Panc1 (cell line): ENCODE measurements around the gene TMPRSS11D. TPM values are rescaled to one million over a fixed set of nuclear protein-coding genes. Genes with fewer than 3 reads are reported as not detected.

Source experiments
- ATAC-seq: fragments of 200-7000 bp; cut with Tn5 transposase; 2 replicates; pipeline ENCODE4 v1.9.1; 2020; ENCODE audit warnings: mild to moderate bottlenecking, moderate library complexity
- BruUV-seq: library from RNA; stranded (reverse); fragments of 400-500 nt; replicated peaks from 2 replicates; lab custom pipeline; 2021; lab: Mats Ljungman, UMichigan
- CTCF ChIA-PET: fragments of 300-600 bp; sonication (Branson Sonifier 250); formaldehyde crosslinking; loops from one replicate; lab custom pipeline; 2022; ENCODE audit warnings: antibody characterized with exemption; lab: Charles Lee
- POLR2A ChIA-PET: fragments of 300-600 bp; sonication (Branson Sonifier 250); formaldehyde crosslinking; loops from one replicate; lab custom pipeline; 2022; ENCODE audit warnings: antibody characterized with exemption; lab: Charles Lee
- DNase-seq: peaks from one replicate; pipeline ENCODE4 v3.0.0-alpha.2; 2010; ENCODE audit warnings: low read depth, low spot score
- H3K27ac ChIP-seq: 2 replicates; pipeline ENCODE4 v1.5.1; 2011; ENCODE audit warnings: mild to moderate bottlenecking, low read length, inconsistent platforms
- H3K27me3 ChIP-seq: fragments of 200-500 bp; sonication (Bioruptor generic); 2 replicates; pipeline ENCODE4 v1.6.0; 2014; ENCODE audit warnings: low read length, inconsistent platforms; ENCODE audit not compliant: control insufficient read depth, insufficient read depth
- H3K36me3 ChIP-seq: fragments of 200-500 bp; sonication (Bioruptor generic); 2 replicates; pipeline ENCODE4 v1.5.1; 2014; ENCODE audit warnings: inconsistent platforms, mild to moderate bottlenecking, low read length, moderate library complexity; ENCODE audit not compliant: control insufficient read depth, insufficient read depth
- H3K4me1 ChIP-seq: 2 replicates; pipeline ENCODE4 v1.5.1; 2011; ENCODE audit warnings: inconsistent platforms, mild to moderate bottlenecking, low read length, moderate library complexity; ENCODE audit not compliant: control insufficient read depth, insufficient read depth
- H3K4me3 ChIP-seq, 2 experiments: 2 replicates each; pipeline ENCODE4 v1.5.1; 2011 to 2012; ENCODE audit warnings: low read depth in 2 of 2, low read length in 2 of 2, mild to moderate bottlenecking in 2 of 2, inconsistent platforms in 1 of 2, moderate library complexity in 1 of 2
- H3K9me3 ChIP-seq: fragments of 200-500 bp; sonication (Bioruptor generic); 2 replicates; pipeline ENCODE4 v1.5.1; 2014; ENCODE audit warnings: low read depth, mild to moderate bottlenecking, inconsistent platforms, low read length, moderate library complexity; ENCODE audit not compliant: control insufficient read depth, insufficient read depth
- CTCF ChIP-seq: fragments of 450-650 bp; IDR thresholded peaks from 2 replicates; pipeline ENCODE4 v1.5.1; 2017; ENCODE audit warnings: mild to moderate bottlenecking
- POLR2AphosphoS5 ChIP-seq: IDR thresholded peaks from 2 replicates; pipeline ENCODE4 v1.6.1; 2012; ENCODE audit warnings: mild to moderate bottlenecking, low read depth, low read length, moderate library complexity
- SIN3A ChIP-seq: IDR thresholded peaks from 2 replicates; pipeline ENCODE4 v1.6.1; 2012; ENCODE audit warnings: low read depth, mild to moderate bottlenecking, low read length, moderate library complexity, borderline replicate concordance; ENCODE audit not compliant: insufficient read depth
- TCF7L2 ChIP-seq: IDR thresholded peaks from 2 replicates; pipeline ENCODE4 v1.6.1; 2011; ENCODE audit warnings: mild to moderate bottlenecking, low read depth, low read length, inconsistent platforms
- in situ Hi-C: cut with HindIII; loops from 2 replicates; pipeline ENCODE4 v1.10.0; 2016; ENCODE audit warnings: low sequenced_read_pairs, low pct_unique_long_range_greater_than_20kb
- intact Hi-C: fragments of 100-400 bp; cut with micrococcal nuclease; formaldehyde crosslinking; loops from one replicate; pipeline ENCODE4 v1.10.0; 2022; ENCODE audit not compliant: unreplicated experiment
- total RNA-seq: library from RNA; stranded (reverse); gene quantifications from one replicate; pipeline ENCODE4 v1.2.1, GENCODE V29; 2021; ENCODE audit not compliant: unreplicated experiment
- TF ChIP-seq, protein P1 (sequence below), 2 experiments: IDR thresholded peaks; 2 replicates each; pipeline ENCODE4 v1.6.1; 2011 to 2012; ENCODE audit warnings: low read depth in 2 of 2, control low read depth in 1 of 2, low read length in 1 of 2, mild to moderate bottlenecking in 1 of 2, moderate library complexity in 1 of 2; ENCODE audit not compliant: insufficient read depth in 1 of 2

The TMPRSS11D gene
- total RNA-seq, 1 experiment from 2014 or later: not detected

DNA sequence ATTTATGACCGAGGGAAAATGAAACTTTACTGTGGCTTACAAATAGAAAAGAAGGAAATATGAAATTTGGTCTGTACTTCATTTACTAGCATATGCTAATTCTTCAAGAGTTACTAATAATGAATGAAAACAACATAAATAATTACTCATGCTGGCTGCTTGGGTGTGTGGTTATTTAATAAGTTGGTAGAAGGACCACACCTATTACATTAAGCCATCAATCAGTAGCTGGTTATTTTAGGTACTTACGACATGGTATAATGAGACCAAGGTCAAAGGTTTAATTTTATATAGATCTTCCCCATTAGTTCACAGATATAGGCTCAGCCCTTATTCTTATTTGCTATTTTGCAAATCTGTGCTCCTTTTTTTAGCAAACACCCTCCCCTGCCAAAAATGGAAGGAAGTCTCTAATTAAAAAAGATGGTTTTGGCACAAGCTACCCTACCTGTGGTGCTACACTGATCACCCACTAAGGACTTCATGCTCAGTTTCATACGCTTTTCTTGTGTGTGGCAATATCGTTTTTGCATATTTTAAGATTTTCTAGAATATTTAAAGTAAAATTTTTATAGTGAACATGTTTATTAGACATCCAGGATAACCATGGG lies 14.1 kb downstream of the TMPRSS11D start:
- intact Hi-C loops (loop anchor here (5.0 kb wide), 2 partner anchors 43 to 308 kb away; no protein-coding TSS in a partner anchor), in situ Hi-C loops (no loop called here)
- TF ChIP-seq TCF7L2 (no peak), CTCF (no peak), SIN3A (no peak), POLR2AphosphoS5 (no peak)
- TF ChIP-seq, protein P1, sequence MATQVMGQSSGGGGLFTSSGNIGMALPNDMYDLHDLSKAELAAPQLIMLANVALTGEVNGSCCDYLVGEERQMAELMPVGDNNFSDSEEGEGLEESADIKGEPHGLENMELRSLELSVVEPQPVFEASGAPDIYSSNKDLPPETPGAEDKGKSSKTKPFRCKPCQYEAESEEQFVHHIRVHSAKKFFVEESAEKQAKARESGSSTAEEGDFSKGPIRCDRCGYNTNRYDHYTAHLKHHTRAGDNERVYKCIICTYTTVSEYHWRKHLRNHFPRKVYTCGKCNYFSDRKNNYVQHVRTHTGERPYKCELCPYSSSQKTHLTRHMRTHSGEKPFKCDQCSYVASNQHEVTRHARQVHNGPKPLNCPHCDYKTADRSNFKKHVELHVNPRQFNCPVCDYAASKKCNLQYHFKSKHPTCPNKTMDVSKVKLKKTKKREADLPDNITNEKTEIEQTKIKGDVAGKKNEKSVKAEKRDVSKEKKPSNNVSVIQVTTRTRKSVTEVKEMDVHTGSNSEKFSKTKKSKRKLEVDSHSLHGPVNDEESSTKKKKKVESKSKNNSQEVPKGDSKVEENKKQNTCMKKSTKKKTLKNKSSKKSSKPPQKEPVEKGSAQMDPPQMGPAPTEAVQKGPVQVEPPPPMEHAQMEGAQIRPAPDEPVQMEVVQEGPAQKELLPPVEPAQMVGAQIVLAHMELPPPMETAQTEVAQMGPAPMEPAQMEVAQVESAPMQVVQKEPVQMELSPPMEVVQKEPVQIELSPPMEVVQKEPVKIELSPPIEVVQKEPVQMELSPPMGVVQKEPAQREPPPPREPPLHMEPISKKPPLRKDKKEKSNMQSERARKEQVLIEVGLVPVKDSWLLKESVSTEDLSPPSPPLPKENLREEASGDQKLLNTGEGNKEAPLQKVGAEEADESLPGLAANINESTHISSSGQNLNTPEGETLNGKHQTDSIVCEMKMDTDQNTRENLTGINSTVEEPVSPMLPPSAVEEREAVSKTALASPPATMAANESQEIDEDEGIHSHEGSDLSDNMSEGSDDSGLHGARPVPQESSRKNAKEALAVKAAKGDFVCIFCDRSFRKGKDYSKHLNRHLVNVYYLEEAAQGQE (IDR thresholded peaks at IDR 0.05; ENCODE audit: insufficient read depth in 1 of 2, low read depth in 2 of 2, low read length in 1 of 2): no peak
- Histone ChIP-seq H3K4me1 (no peaks in the 10 kb centered on the region), H3K36me3 (no peaks in the 10 kb centered on the region), H3K27me3 (no peaks in the 10 kb centered on the region), H3K27ac (no peak overlapping the region), H3K4me3 (no peak overlapping the region), H3K9me3 (no peaks in the 10 kb centered on the region)
- CTCF ChIA-PET: no interaction called here
- DNase-seq (no peak), ATAC-seq (no peak)
- POLR2A ChIA-PET: no interaction called here
- no TSS peak for BruUV-seq

GRCh38 chr4:67861513-67861912 lies 22.3 kb downstream of the TMPRSS11D start:
- in situ Hi-C loops: no loop called here
- Histone ChIP-seq H3K27me3 (no peaks in the 10 kb centered on the region), H3K27ac (no peak overlapping the region), H3K36me3 (no peaks in the 10 kb centered on the region), H3K4me1 (no peaks in the 10 kb centered on the region), H3K4me3 (no peak overlapping the region), H3K9me3 (no peaks in the 10 kb centered on the region)
- ATAC-seq (no peak), DNase-seq (no peak)
- POLR2A ChIA-PET: no interaction called here
- CTCF ChIA-PET: no interaction called here
- intact Hi-C loops: no loop called here
- TF ChIP-seq, protein P1 (IDR thresholded peaks at IDR 0.05; ENCODE audit: insufficient read depth in 1 of 2, low read depth in 2 of 2, low read length in 1 of 2): no peak
- no peak for TF ChIP-seq TCF7L2
- no peak for TF ChIP-seq CTCF
- TF ChIP-seq SIN3A: no peak
- TF ChIP-seq POLR2AphosphoS5: no peak
- no TSS peak for BruUV-seq
